GM12874 (cell line): ENCODE results near the gene GPR42.

Experiments used
- CTCF ChIP-seq: IDR thresholded peaks from 2 replicates; pipeline ENCODE4 v1.5.1; 2011; ENCODE audit warnings: low read depth, mild to moderate bottlenecking, control low read depth, low read length, moderate library complexity; ENCODE audit not compliant: insufficient read depth

GPR42 gene

DNA sequence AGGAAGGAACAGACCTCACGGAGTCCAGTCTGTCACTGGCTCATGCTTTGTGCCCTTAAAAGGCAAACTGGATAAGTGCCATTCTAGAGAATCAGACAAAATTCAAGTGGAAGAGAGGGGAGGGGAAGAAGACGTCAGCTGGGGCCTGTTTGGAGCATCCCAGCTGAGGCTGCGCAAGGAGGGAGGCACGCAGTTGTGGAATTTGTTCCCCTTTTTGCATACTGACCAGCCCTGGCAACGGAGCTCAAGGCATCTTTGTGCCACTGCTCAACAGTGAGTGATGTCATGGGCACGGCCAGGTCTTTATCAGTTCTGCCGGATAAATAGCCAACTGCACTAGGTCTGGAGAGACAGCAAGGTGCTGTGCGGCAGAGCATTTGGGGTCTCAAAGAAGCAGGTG, at the start of gene GPR42:
TSS of gene GPR42 (plus strand) at position 347 of the 400 bp plus-strand sequence. CDS start 292 bp downstream, outside the sequence.
- no peak for TF ChIP-seq CTCF

GRCh38 chr19:35321291-35321690, 49.6 kb upstream of the GPR42 start:
- no peak for TF ChIP-seq CTCF

DNA sequence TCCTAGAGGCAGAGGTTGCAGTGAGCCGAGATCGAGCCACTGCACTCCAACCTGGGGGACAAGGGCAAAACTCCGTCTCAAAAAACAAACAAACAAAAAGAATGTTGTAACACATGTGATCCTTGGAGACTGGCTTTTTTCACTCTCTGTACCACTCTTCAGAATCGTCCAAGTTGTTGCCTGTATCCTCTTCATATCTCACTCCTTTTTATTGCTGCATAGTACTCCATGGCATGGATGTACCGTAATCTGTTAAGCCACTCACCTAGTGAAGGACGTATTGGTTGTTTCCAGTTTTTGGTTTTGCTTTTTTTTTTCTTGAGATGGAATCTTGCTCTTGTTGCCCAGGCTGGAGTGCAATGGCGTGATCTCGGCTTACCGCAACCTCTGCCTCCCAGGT, 48.9 kb upstream of the GPR42 start:
- TF ChIP-seq CTCF, result no peak

DNA sequence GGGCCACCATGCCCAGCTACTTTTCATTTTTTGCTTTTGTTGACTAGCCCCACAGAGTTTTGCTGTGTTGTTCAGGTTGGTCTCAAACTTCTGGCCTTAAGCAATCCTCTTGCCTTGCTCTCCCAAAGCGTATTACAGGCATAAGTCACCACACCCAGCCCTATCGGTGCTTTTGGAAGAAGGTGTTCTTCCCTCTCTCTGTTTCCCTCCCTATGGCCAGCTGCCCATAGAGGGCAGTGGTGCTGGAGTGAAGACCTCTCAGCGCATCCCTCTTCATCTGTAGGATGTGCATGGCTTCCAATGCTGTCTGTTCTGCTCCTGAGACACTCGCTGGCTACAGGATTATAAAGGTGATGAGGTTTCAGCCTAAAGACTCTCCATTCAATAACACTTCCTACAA, 43.2 kb upstream of the GPR42 start:
- peak; percentile 33; the same call in 1 of the 2 replicates for TF ChIP-seq CTCF

GRCh38 chr19:35328851-35329285, 42.0 kb upstream of the GPR42 start, which contains the start of gene CD22:
Gene CD22 (plus strand): TSS chr19:35329187. CDS start chr19:35332041, 2,854 bp downstream.
- TF ChIP-seq CTCF, result no peak

DNA sequence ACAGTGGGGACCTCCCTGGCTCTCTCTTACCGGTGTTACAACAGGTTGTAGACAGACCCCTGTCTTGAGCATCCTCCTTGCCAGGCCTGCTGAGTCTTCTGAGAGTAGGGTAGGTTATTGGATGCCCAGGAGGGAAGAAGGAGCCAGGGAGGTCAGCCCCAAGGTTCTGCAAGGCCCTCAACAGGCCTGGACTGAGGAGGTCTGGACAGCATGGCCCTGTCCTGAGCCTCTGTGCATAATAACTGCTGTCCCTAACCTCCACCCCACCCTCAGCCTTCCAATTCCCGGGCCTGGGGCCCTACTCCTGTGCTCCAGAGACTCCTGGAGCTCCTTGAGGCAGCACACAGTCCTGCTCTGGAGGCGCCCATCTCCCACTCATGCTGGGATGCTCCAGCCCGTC, 41.5 kb upstream of the GPR42 start:
- no peak for TF ChIP-seq CTCF

- TF ChIP-seq CTCF, result no peak
Observed at GRCh38 chr19:35330475-35330874, 40.4 kb upstream of the GPR42 start.
